ENCODE measurements around the gene PRODH2.
"Not testable (repeated sequence)": the region's sequence is repeated elsewhere in the genome, so short reads cannot be mapped to it uniquely, and the experiment has no call there.

PRODH2 gene

GRCh38 chr19:35781650-35782049 lies 31.0 kb downstream of the PRODH2 start:
- no peak for DNase-seq (ENCODE audit: low read depth)

- DNase-seq (ENCODE audit: low read depth), result no peak
Measured at GRCh38 chr19:35780717-35781116, 31.9 kb downstream of the PRODH2 start.

- no peak for DNase-seq (ENCODE audit: low read depth)
Measured at GRCh38 chr19:35780058-35780457, 32.6 kb downstream of the PRODH2 start.

GRCh38 chr19:35779033-35779432 lies 33.6 kb downstream of the PRODH2 start:
- no peak for DNase-seq (ENCODE audit: low read depth)

- no peak for DNase-seq (ENCODE audit: low read depth)
Measured at GRCh38 chr19:35777961-35778360, 34.7 kb downstream of the PRODH2 start.

- DNase-seq (ENCODE audit: low read depth), result no peak
Measured at GRCh38 chr19:35777086-35777841, 35.4 kb downstream of the PRODH2 start.

GRCh38 chr19:35776102-35776788 lies 36.4 kb downstream of the PRODH2 start:
- no peak for DNase-seq (ENCODE audit: low read depth)

GRCh38 chr19:35775298-35776101 lies 37.1 kb downstream of the PRODH2 start, which contains the start of gene ARHGAP33:
Gene ARHGAP33 (plus strand): TSS chr19:35775564. CDS start chr19:35775659, 95 bp downstream.
- peak; percentile 99 for DNase-seq (ENCODE audit: low read depth)

GRCh38 chr19:35775046-35775297 lies 37.7 kb downstream of the PRODH2 start:
- DNase-seq (ENCODE audit: low read depth), result no peak

- no peak for DNase-seq (ENCODE audit: low read depth)
Measured at GRCh38 chr19:35774274-35775045, 38.2 kb downstream of the PRODH2 start.

- no peak for DNase-seq (ENCODE audit: low read depth)
Measured at GRCh38 chr19:35773020-35773806, 39.4 kb downstream of the PRODH2 start.

- DNase-seq (ENCODE audit: low read depth), result not testable (repeated sequence)
Measured at GRCh38 chr19:35772362-35772761, 40.3 kb downstream of the PRODH2 start.

GRCh38 chr19:35768082-35768421 lies 44.6 kb downstream of the PRODH2 start:
- DNase-seq (ENCODE audit: low read depth), result no peak

GRCh38 chr19:35767288-35768081 lies 45.2 kb downstream of the PRODH2 start:
- no peak for DNase-seq (ENCODE audit: low read depth)

- DNase-seq (ENCODE audit: low read depth), result no peak
Measured at GRCh38 chr19:35766571-35767104, 46.0 kb downstream of the PRODH2 start.

- no peak for DNase-seq (ENCODE audit: low read depth)
Measured at GRCh38 chr19:35764432-35765315, 48.0 kb downstream of the PRODH2 start.

GRCh38 chr19:35760711-35761349 lies 51.8 kb downstream of the PRODH2 start:
- no peak for DNase-seq (ENCODE audit: low read depth)

- no peak for DNase-seq (ENCODE audit: low read depth)
Measured at GRCh38 chr19:35759697-35760096, 52.9 kb downstream of the PRODH2 start.
